Measurements from ENCODE around the gene BABAM2.

Gene BABAM2

GRCh38 chr2:28098501-28099225 lies 208.1 kb downstream of the BABAM2 start:
- Histone ChIP-seq H3K4me1 (ENCODE audit: insufficient read depth, low read length) (peaks cover 33% of the 10 kb centered on the region), H3K27me3 (ENCODE audit: insufficient read depth, low read length, poor library complexity) (no peaks in the 10 kb centered on the region), H4K20me1 (ENCODE audit: insufficient read depth, low read length) (no peaks in the 10 kb centered on the region), H3K4me2 (ENCODE audit: insufficient read depth, low read length) (no peak overlapping the region), H3K36me3 (ENCODE audit: insufficient read depth, low read length) (no peaks in the 10 kb centered on the region), H3K9me3 (ENCODE audit: insufficient read depth, low read length, severe bottlenecking) (no peaks in the 10 kb centered on the region), H2AFZ (ENCODE audit: low read depth, low read length) (no peak overlapping the region), H3K27ac (ENCODE audit: low read length) (no peak overlapping the region), H3K79me2 (ENCODE audit: insufficient read depth, low read length) (no peaks in the 10 kb centered on the region), H3K9ac (ENCODE audit: low read depth, low read length) (no peak overlapping the region), H3K4me3 (ENCODE audit: low read depth in 1 of 2, low read length in 2 of 2) (no peak overlapping the region)
- TF ChIP-seq EZH2 (IDR thresholded peaks at IDR 0.05; ENCODE audit: borderline replicate concordance, low read depth, low read length, severe bottlenecking) (no peak), CTCF (IDR thresholded peaks at IDR 0.05; ENCODE audit: borderline replicate concordance, extremely low read depth, low read length, poor library complexity, severe bottlenecking) (no peak)
- DNase-seq, result no peak
- ATAC-seq (ENCODE audit: insufficient read depth, low read depth), result no peak

GRCh38 chr2:28101123-28101522 lies 210.6 kb downstream of the BABAM2 start:
- H3K27ac ChIP-seq (ENCODE audit: low read length), result peak overlapping the region; percentile 35; the same call in 1 of the 2 replicates
- H3K79me2 ChIP-seq (ENCODE audit: insufficient read depth, low read length), result no peaks in the 10 kb centered on the region
- no peaks in the 10 kb centered on the region for H3K36me3 ChIP-seq (ENCODE audit: insufficient read depth, low read length)
- DNase-seq, result no peak
- no peaks in the 10 kb centered on the region for H3K9me3 ChIP-seq (ENCODE audit: insufficient read depth, low read length, severe bottlenecking)
- H2AFZ ChIP-seq (ENCODE audit: low read depth, low read length), result no peak overlapping the region
- no peak for ATAC-seq (ENCODE audit: insufficient read depth, low read depth)
- H3K4me3 ChIP-seq (ENCODE audit: low read depth in 1 of 2, low read length in 2 of 2), result no peak overlapping the region
- peaks cover 33% of the 10 kb centered on the region for H3K4me1 ChIP-seq (ENCODE audit: insufficient read depth, low read length)
- TF ChIP-seq EZH2 (IDR thresholded peaks at IDR 0.05; ENCODE audit: borderline replicate concordance, low read depth, low read length, severe bottlenecking) (no peak), CTCF (IDR thresholded peaks at IDR 0.05; ENCODE audit: borderline replicate concordance, extremely low read depth, low read length, poor library complexity, severe bottlenecking) (no peak)
- no peaks in the 10 kb centered on the region for H4K20me1 ChIP-seq (ENCODE audit: insufficient read depth, low read length)
- no peak overlapping the region for H3K9ac ChIP-seq (ENCODE audit: low read depth, low read length)
- H3K27me3 ChIP-seq (ENCODE audit: insufficient read depth, low read length, poor library complexity), result no peaks in the 10 kb centered on the region
- no peak overlapping the region for H3K4me2 ChIP-seq (ENCODE audit: insufficient read depth, low read length)

GRCh38 chr2:28101892-28102291 lies 211.4 kb downstream of the BABAM2 start:
- no peaks in the 10 kb centered on the region for H4K20me1 ChIP-seq (ENCODE audit: insufficient read depth, low read length)
- ATAC-seq (ENCODE audit: insufficient read depth, low read depth) (no peak), DNase-seq (no peak)
- no peaks in the 10 kb centered on the region for H3K79me2 ChIP-seq (ENCODE audit: insufficient read depth, low read length)
- no peaks in the 10 kb centered on the region for H3K27me3 ChIP-seq (ENCODE audit: insufficient read depth, low read length, poor library complexity)
- H3K36me3 ChIP-seq (ENCODE audit: insufficient read depth, low read length), result no peaks in the 10 kb centered on the region
- H3K9ac ChIP-seq (ENCODE audit: low read depth, low read length), result no peak overlapping the region
- H2AFZ ChIP-seq (ENCODE audit: low read depth, low read length), result no peak overlapping the region
- no peak for TF ChIP-seq CTCF (IDR thresholded peaks at IDR 0.05; ENCODE audit: borderline replicate concordance, extremely low read depth, low read length, poor library complexity, severe bottlenecking)
- TF ChIP-seq EZH2 (IDR thresholded peaks at IDR 0.05; ENCODE audit: borderline replicate concordance, low read depth, low read length, severe bottlenecking), result no peak
- H3K4me1 ChIP-seq (ENCODE audit: insufficient read depth, low read length), result peaks cover 33% of the 10 kb centered on the region
- H3K9me3 ChIP-seq (ENCODE audit: insufficient read depth, low read length, severe bottlenecking), result no peaks in the 10 kb centered on the region
- no peak overlapping the region for H3K4me3 ChIP-seq (ENCODE audit: low read depth in 1 of 2, low read length in 2 of 2)
- H3K4me2 ChIP-seq (ENCODE audit: insufficient read depth, low read length), result peak overlapping the region; percentile 46
- H3K27ac ChIP-seq (ENCODE audit: low read length), result peak overlapping the region; percentile 77

Data from DND-41 (cell line).